ELR (cell line): ENCODE results near the gene RIC8B.

ENCODE experiments used
- DNase-seq: peaks from one replicate; pipeline ENCODE4 v3.0.0-alpha.2; 2015; ENCODE audit warnings: low read depth

The RIC8B gene

GRCh38 chr12:106801830-106802533 lies 27.5 kb downstream of the RIC8B start:
- no peak for DNase-seq

- no peak for DNase-seq
These were observed 30.2 kb downstream of the RIC8B start for GRCh38 chr12:106804668-106805067.

GRCh38 chr12:106814714-106815113 lies 40.2 kb downstream of the RIC8B start:
- no peak for DNase-seq

GRCh38 chr12:106815741-106816140 lies 41.3 kb downstream of the RIC8B start:
- no peak for DNase-seq

GRCh38 chr12:106816231-106816630 lies 41.7 kb downstream of the RIC8B start:
- no peak for DNase-seq

GRCh38 chr12:106819991-106820390 lies 45.5 kb downstream of the RIC8B start:
- no peak for DNase-seq

- no peak for DNase-seq
These were observed 57.2 kb downstream of the RIC8B start for GRCh38 chr12:106831699-106832098.

- no peak for DNase-seq
These were observed 63.3 kb downstream of the RIC8B start for GRCh38 chr12:106837782-106838181.

GRCh38 chr12:106839333-106839732 lies 64.9 kb downstream of the RIC8B start:
- no peak for DNase-seq

- peak; percentile 42 for DNase-seq
These were observed 65.8 kb downstream of the RIC8B start for GRCh38 chr12:106840243-106840642.

GRCh38 chr12:106841510-106842302 lies 67.2 kb downstream of the RIC8B start:
- DNase-seq, result peak; percentile 63

GRCh38 chr12:106845902-106846301 lies 71.4 kb downstream of the RIC8B start:
- DNase-seq, result peak; percentile 44

GRCh38 chr12:106847861-106848260 lies 73.4 kb downstream of the RIC8B start:
- no peak for DNase-seq

- DNase-seq, result no peak
These were observed 76.8 kb downstream of the RIC8B start for GRCh38 chr12:106851306-106851705.

- no peak for DNase-seq
These were observed 80.2 kb downstream of the RIC8B start for GRCh38 chr12:106854723-106855122.

GRCh38 chr12:106855221-106855758 lies 80.8 kb downstream of the RIC8B start:
- no peak for DNase-seq

GRCh38 chr12:106861984-106862916 lies 87.8 kb downstream of the RIC8B start:
- peak; percentile 81 for DNase-seq

GRCh38 chr12:106863189-106863588 lies 88.7 kb downstream of the RIC8B start:
- DNase-seq, result no peak

- no peak for DNase-seq
These were observed 91.2 kb downstream of the RIC8B start for GRCh38 chr12:106865683-106866082.

GRCh38 chr12:106866426-106867080 lies 92.1 kb downstream of the RIC8B start:
- DNase-seq, result no peak

GRCh38 chr12:106867651-106868050 lies 93.2 kb downstream of the RIC8B start:
- DNase-seq, result no peak
